ENCODE measurements around the gene EPHB1. TPM values are rescaled to one million over a fixed set of nuclear protein-coding genes. Genes with fewer than 3 reads are reported as not detected.

Gene EPHB1
- polyA plus RNA-seq, 1 of the 3 experiments (the other 2 are of a cell fraction), result 1.2 TPM

GRCh38 chr3:134807189-134807588, 12.1 kb downstream of the EPHB1 start:
- H3K9me2 ChIP-seq, result no peaks in the 10 kb centered on the region
- H3K27ac ChIP-seq (ENCODE audit: low read depth in 2 of 2, low read length in 1 of 2), result no peak overlapping the region
- H3K4me3 ChIP-seq (ENCODE audit: low read depth in 2 of 2, low read length in 1 of 2), result no peak overlapping the region
- no peak overlapping the region for H3K9ac ChIP-seq
- H3K9me3 ChIP-seq, result no peaks in the 10 kb centered on the region
- H3K36me3 ChIP-seq (replicated peaks in 1 of 2; ENCODE audit: control insufficient read depth in 1 of 2, insufficient read depth in 2 of 2, low read length in 1 of 2), result no peaks in the 10 kb centered on the region
- no peak for DNase-seq
- H2AFZ ChIP-seq (ENCODE audit: low read depth), result no peak overlapping the region
- no peaks in the 10 kb centered on the region for H4K20me1 ChIP-seq (ENCODE audit: insufficient read depth)
- no peaks in the 10 kb centered on the region for H3K27me3 ChIP-seq (ENCODE audit: insufficient read depth)
- ChIA-PET POLR2A (no interaction called here), CTCF (interaction anchor here (1.0 to 2.7 kb wide), 4 partner anchors 13 to 697 kb away, joined by 3 to 13 read pairs (median 5); partner anchors contain the start of gene EPHB1)
- H3F3A ChIP-seq (replicated peaks; ENCODE audit: insufficient read depth), result no peaks in the 10 kb centered on the region
- H3K4me2 ChIP-seq, result no peak overlapping the region
- no peaks in the 10 kb centered on the region for H3K79me2 ChIP-seq (ENCODE audit: insufficient read depth)
- 44% methylated on average over 6 of the region's 6 CpGs for WGBS (ENCODE audit: low lambda C conversion rate)
- no peak for TF ChIP-seq MEF2A (IDR thresholded peaks at IDR 0.05; ENCODE audit: borderline replicate concordance, low read depth)
- no peak for TF ChIP-seq GATA2 (CRISPR knock-in tag; IDR thresholded peaks at IDR 0.05)
- TF ChIP-seq RAD21 (IDR thresholded peaks at IDR 0.05; ENCODE audit: low read length), result no peak
- TF ChIP-seq NFIC (IDR thresholded peaks at IDR 0.05; ENCODE audit: borderline replicate concordance), result no peak
- no peak for TF ChIP-seq PBX3 (IDR thresholded peaks at IDR 0.05)
- TF ChIP-seq FOXJ3 (CRISPR knock-in tag; IDR thresholded peaks at IDR 0.05), result no peak
- no peak for TF ChIP-seq MXI1 (IDR thresholded peaks at IDR 0.05; ENCODE audit: low read depth, low read length)
- no peak for TF ChIP-seq RFX5 (IDR thresholded peaks at IDR 0.05; ENCODE audit: low read length)
- no peak for TF ChIP-seq ELF1 (IDR thresholded peaks at IDR 0.05)
- TF ChIP-seq EZH2phosphoT487 (IDR thresholded peaks at IDR 0.05; ENCODE audit: borderline replicate concordance, low read depth), result no peak
- TF ChIP-seq CTCF (IDR thresholded peaks at IDR 0.05), result no peak
- no peak for TF ChIP-seq TCF12 (IDR thresholded peaks at IDR 0.05)
- no peak for TF ChIP-seq JUND (IDR thresholded peaks at IDR 0.05)
- H3K4me1 ChIP-seq (ENCODE audit: control insufficient read depth in 1 of 2, insufficient read depth in 2 of 2, low read depth in 1 of 2, low read length in 1 of 2), result no peaks in the 10 kb centered on the region

GRCh38 chr3:134808835-134809234, 13.8 kb downstream of the EPHB1 start:
- Histone ChIP-seq H3F3A (replicated peaks; ENCODE audit: insufficient read depth) (no peaks in the 10 kb centered on the region), H2AFZ (ENCODE audit: low read depth) (no peak overlapping the region), H3K79me2 (ENCODE audit: insufficient read depth) (no peaks in the 10 kb centered on the region), H3K9ac (no peak overlapping the region), H3K4me1 (ENCODE audit: control insufficient read depth in 1 of 2, insufficient read depth in 2 of 2, low read depth in 1 of 2, low read length in 1 of 2) (no peaks in the 10 kb centered on the region), H3K27ac (ENCODE audit: low read depth in 2 of 2, low read length in 1 of 2) (no peak overlapping the region), H3K9me3 (no peaks in the 10 kb centered on the region), H3K36me3 (replicated peaks in 1 of 2; ENCODE audit: control insufficient read depth in 1 of 2, insufficient read depth in 2 of 2, low read length in 1 of 2) (no peaks in the 10 kb centered on the region), H4K20me1 (ENCODE audit: insufficient read depth) (no peaks in the 10 kb centered on the region), H3K4me2 (no peak overlapping the region), H3K9me2 (no peaks in the 10 kb centered on the region), H3K4me3 (ENCODE audit: low read depth in 2 of 2, low read length in 1 of 2) (no peak overlapping the region), H3K27me3 (ENCODE audit: insufficient read depth) (no peaks in the 10 kb centered on the region)
- ChIA-PET CTCF (interaction anchor here (3.5 kb wide), 1 partner anchor 14 kb away, joined by 13 read pairs; the partner anchor contains the start of gene EPHB1), POLR2A (no interaction called here)
- WGBS (ENCODE audit: low lambda C conversion rate), result 58% methylated on average over 1 of the region's 1 CpG
- DNase-seq, result no peak
- TF ChIP-seq IRF3 (IDR thresholded peaks at IDR 0.05; ENCODE audit: low read depth, low read length) (no peak), MXI1 (IDR thresholded peaks at IDR 0.05; ENCODE audit: low read depth, low read length) (no peak), TEAD4 (IDR thresholded peaks at IDR 0.05; ENCODE audit: borderline replicate concordance, insufficient read depth) (no peak), GATA2 (CRISPR knock-in tag; IDR thresholded peaks at IDR 0.05) (no peak), PBX3 (IDR thresholded peaks at IDR 0.05) (no peak), CHD2 (IDR thresholded peaks at IDR 0.05; ENCODE audit: low read length, partially characterized antibody) (no peak), NRF1 (IDR thresholded peaks at IDR 0.05; ENCODE audit: low read depth, low read length) (no peak), SMC3 (IDR thresholded peaks at IDR 0.05; ENCODE audit: low read depth, low read length) (no peak), JUND (IDR thresholded peaks at IDR 0.05) (no peak), YY1 (IDR thresholded peaks at IDR 0.05; ENCODE audit: low read depth) (no peak), REST (IDR thresholded peaks at IDR 0.05; ENCODE audit: low read depth, low read length) (no peak), RFX5 (IDR thresholded peaks at IDR 0.05; ENCODE audit: low read length) (no peak)
